Activated naive CD8-positive, alpha-beta T cell (primary cell): ENCODE measurements around the gene LARGE1.

Experiments
- H3K27ac Mint-ChIP-seq: one replicate; pipeline ENCODE4 v1.8.0; 2021; ENCODE audit warnings: mixed read lengths
- H3K27me3 Mint-ChIP-seq: one replicate; pipeline ENCODE4 v1.8.0; 2021; ENCODE audit warnings: mixed read lengths
- H3K36me3 Mint-ChIP-seq: one replicate; pipeline ENCODE4 v1.8.0; 2021; ENCODE audit warnings: mixed read lengths
- H3K4me1 Mint-ChIP-seq: one replicate; pipeline ENCODE4 v1.8.0; 2021; ENCODE audit warnings: low read depth, mixed read lengths
- H3K4me3 Mint-ChIP-seq: one replicate; pipeline ENCODE4 v1.8.0; 2021; ENCODE audit warnings: mild to moderate bottlenecking, mixed read lengths
- H3K9me3 Mint-ChIP-seq: one replicate; pipeline ENCODE4 v1.8.0; 2021; ENCODE audit warnings: low read depth, mixed read lengths

LARGE1 gene

GRCh38 chr22:33326540-33327295 lies 593.6 kb downstream of the LARGE1 start:
- Mint-ChIP-seq H3K27ac (no peak overlapping the region), H3K36me3 (no peaks in the 10 kb centered on the region), H3K9me3 (no peaks in the 10 kb centered on the region), H3K27me3 (peaks cover 3% of the 10 kb centered on the region), H3K4me3 (no peak overlapping the region), H3K4me1 (no peaks in the 10 kb centered on the region)

- Mint-ChIP-seq H3K27ac (no peak overlapping the region), H3K27me3 (peaks cover 3% of the 10 kb centered on the region), H3K36me3 (no peaks in the 10 kb centered on the region)
Observed at GRCh38 chr22:33325232-33326004, 594.9 kb downstream of the LARGE1 start.

GRCh38 chr22:33324228-33324627 lies 596.0 kb downstream of the LARGE1 start:
- no peak overlapping the region for H3K4me3 Mint-ChIP-seq
- H3K27me3 Mint-ChIP-seq, result peaks cover 7% of the 10 kb centered on the region
- H3K27ac Mint-ChIP-seq, result no peak overlapping the region
- no peaks in the 10 kb centered on the region for H3K4me1 Mint-ChIP-seq
- no peaks in the 10 kb centered on the region for H3K36me3 Mint-ChIP-seq
- H3K9me3 Mint-ChIP-seq, result no peaks in the 10 kb centered on the region

More at GRCh38 chr22:33325232-33326004, 594.9 kb downstream of the LARGE1 start:
- Mint-ChIP-seq H3K4me1 (no peaks in the 10 kb centered on the region), H3K4me3 (no peak overlapping the region), H3K9me3 (no peaks in the 10 kb centered on the region)

GRCh38 chr22:33321466-33321865 lies 598.8 kb downstream of the LARGE1 start:
- Mint-ChIP-seq H3K9me3 (no peaks in the 10 kb centered on the region), H3K4me1 (no peaks in the 10 kb centered on the region), H3K27ac (no peak overlapping the region), H3K36me3 (no peaks in the 10 kb centered on the region), H3K27me3 (peaks cover 7% of the 10 kb centered on the region), H3K4me3 (no peak overlapping the region)

GRCh38 chr22:33315954-33316353 lies 604.3 kb downstream of the LARGE1 start:
- H3K36me3 Mint-ChIP-seq, result no peaks in the 10 kb centered on the region
- H3K9me3 Mint-ChIP-seq, result no peaks in the 10 kb centered on the region
- H3K4me3 Mint-ChIP-seq, result no peak overlapping the region
- no peak overlapping the region for H3K27ac Mint-ChIP-seq
- no peaks in the 10 kb centered on the region for H3K4me1 Mint-ChIP-seq
- peaks cover 4% of the 10 kb centered on the region for H3K27me3 Mint-ChIP-seq

GRCh38 chr22:33315117-33315516 lies 605.2 kb downstream of the LARGE1 start:
- no peak overlapping the region for H3K4me3 Mint-ChIP-seq
- peaks cover 1% of the 10 kb centered on the region for H3K27me3 Mint-ChIP-seq
- H3K4me1 Mint-ChIP-seq, result no peaks in the 10 kb centered on the region
- no peaks in the 10 kb centered on the region for H3K36me3 Mint-ChIP-seq
- no peak overlapping the region for H3K27ac Mint-ChIP-seq
- H3K9me3 Mint-ChIP-seq, result no peaks in the 10 kb centered on the region

GRCh38 chr22:33314316-33314715 lies 606.0 kb downstream of the LARGE1 start:
- H3K4me1 Mint-ChIP-seq, result no peaks in the 10 kb centered on the region
- no peak overlapping the region for H3K4me3 Mint-ChIP-seq
- H3K9me3 Mint-ChIP-seq, result no peaks in the 10 kb centered on the region
- H3K27ac Mint-ChIP-seq, result no peak overlapping the region
- no peaks in the 10 kb centered on the region for H3K27me3 Mint-ChIP-seq
- H3K36me3 Mint-ChIP-seq, result no peaks in the 10 kb centered on the region

- no peaks in the 10 kb centered on the region for H3K4me1 Mint-ChIP-seq
- no peak overlapping the region for H3K27ac Mint-ChIP-seq
- H3K9me3 Mint-ChIP-seq, result no peaks in the 10 kb centered on the region
- no peak overlapping the region for H3K4me3 Mint-ChIP-seq
- peaks cover 1% of the 10 kb centered on the region for H3K27me3 Mint-ChIP-seq
- H3K36me3 Mint-ChIP-seq, result no peaks in the 10 kb centered on the region
Observed at GRCh38 chr22:33303099-33303498, 617.2 kb downstream of the LARGE1 start.

GRCh38 chr22:33302549-33302948 lies 617.7 kb downstream of the LARGE1 start:
- Mint-ChIP-seq H3K36me3 (no peaks in the 10 kb centered on the region), H3K4me1 (no peaks in the 10 kb centered on the region), H3K4me3 (no peak overlapping the region), H3K9me3 (no peaks in the 10 kb centered on the region), H3K27me3 (peaks cover 1% of the 10 kb centered on the region), H3K27ac (no peak overlapping the region)

GRCh38 chr22:33302049-33302545 lies 618.2 kb downstream of the LARGE1 start:
- H3K4me3 Mint-ChIP-seq, result no peak overlapping the region
- H3K36me3 Mint-ChIP-seq, result no peaks in the 10 kb centered on the region
- no peaks in the 10 kb centered on the region for H3K4me1 Mint-ChIP-seq
- H3K27me3 Mint-ChIP-seq, result peaks cover 1% of the 10 kb centered on the region
- H3K27ac Mint-ChIP-seq, result no peak overlapping the region
- no peaks in the 10 kb centered on the region for H3K9me3 Mint-ChIP-seq

GRCh38 chr22:33300165-33300564 lies 620.1 kb downstream of the LARGE1 start:
- Mint-ChIP-seq H3K9me3 (no peaks in the 10 kb centered on the region), H3K27ac (no peak overlapping the region), H3K4me1 (no peaks in the 10 kb centered on the region), H3K4me3 (no peak overlapping the region), H3K36me3 (no peaks in the 10 kb centered on the region), H3K27me3 (peaks cover 1% of the 10 kb centered on the region)

GRCh38 chr22:33299245-33299956 lies 620.9 kb downstream of the LARGE1 start:
- Mint-ChIP-seq H3K36me3 (no peaks in the 10 kb centered on the region), H3K27ac (no peak overlapping the region), H3K9me3 (no peaks in the 10 kb centered on the region), H3K4me1 (no peaks in the 10 kb centered on the region), H3K27me3 (peaks cover 1% of the 10 kb centered on the region), H3K4me3 (no peak overlapping the region)

GRCh38 chr22:33296941-33297340 lies 623.3 kb downstream of the LARGE1 start:
- Mint-ChIP-seq H3K27me3 (peaks cover 1% of the 10 kb centered on the region), H3K27ac (no peak overlapping the region), H3K36me3 (no peaks in the 10 kb centered on the region), H3K4me1 (no peaks in the 10 kb centered on the region), H3K4me3 (no peak overlapping the region), H3K9me3 (no peaks in the 10 kb centered on the region)

- Mint-ChIP-seq H3K4me3 (no peak overlapping the region), H3K36me3 (no peaks in the 10 kb centered on the region), H3K9me3 (no peaks in the 10 kb centered on the region), H3K27me3 (peaks cover 1% of the 10 kb centered on the region), H3K4me1 (no peaks in the 10 kb centered on the region), H3K27ac (no peak overlapping the region)
Observed at GRCh38 chr22:33288078-33288477, 632.2 kb downstream of the LARGE1 start.

- no peaks in the 10 kb centered on the region for H3K36me3 Mint-ChIP-seq
- H3K27ac Mint-ChIP-seq, result no peak overlapping the region
Observed at GRCh38 chr22:33275073-33275443, 645.2 kb downstream of the LARGE1 start.

More at GRCh38 chr22:33275073-33275443, 645.2 kb downstream of the LARGE1 start:
- no peaks in the 10 kb centered on the region for H3K9me3 Mint-ChIP-seq
- H3K27me3 Mint-ChIP-seq, result no peaks in the 10 kb centered on the region
- H3K4me3 Mint-ChIP-seq, result no peak overlapping the region
- no peaks in the 10 kb centered on the region for H3K4me1 Mint-ChIP-seq
